Right lobe of liver (tissue), 6 donors: ENCODE results near the gene KRTAP29-1. TPM values are rescaled to one million over a fixed set of nuclear protein-coding genes. Genes with fewer than 3 reads are reported as not detected.

ENCODE experiments used
- ATAC-seq, 4 donors: fragments of 200-7000 bp; cut with Tn5 transposase; one replicate each; pipeline ENCODE4 v1.9.1; 2020; ENCODE audit warnings: mild to moderate bottlenecking in 4 of 4, moderate library complexity in 4 of 4
- DNase-seq, 3 donors: peaks; one replicate each; pipeline ENCODE4 v3.0.0-alpha.2; 2020
- H3K27ac ChIP-seq, 3 donors: fragments of 200-600 bp; one replicate each; pipeline ENCODE4 v1.8.0; 2022
- H3K27me3 ChIP-seq, 2 donors: fragments of 200-600 bp; one replicate each; pipeline ENCODE4 v1.8.0; 2022
- H3K36me3 ChIP-seq, 4 donors: fragments of 200-600 bp; sonication (generic) in 1 of 4; one replicate each; pipeline versions ENCODE4 v1.5.1 to v1.8.0; 2017 to 2022; ENCODE audit warnings: control low read depth in 1 of 4
- H3K4me1 ChIP-seq, 4 donors: fragments of 200-600 bp; sonication (generic) in 1 of 4; one replicate each; pipeline versions ENCODE4 v1.5.1 to v1.8.0; 2017 to 2022; ENCODE audit warnings: control low read depth in 1 of 4
- H3K4me3 ChIP-seq, 3 donors: fragments of 200-600 bp; one replicate each; pipeline ENCODE4 v1.8.0; 2022
- H3K9me3 ChIP-seq, 4 donors: fragments of 200-600 bp; sonication (generic) in 1 of 4; one replicate each; pipeline versions ENCODE4 v1.5.1 to v1.8.0; 2017 to 2022; ENCODE audit warnings: control low read depth in 1 of 4
- POLR2A ChIP-seq: fragments of 450-650 bp; IDR thresholded peaks from one replicate; pipeline ENCODE4 v1.6.1; 2017; ENCODE audit warnings: antibody characterized with exemption, mild to moderate bottlenecking
- WGBS: methylation state at CpG from one replicate; pipeline ENCODE4 v1.1.6; 2018; ENCODE audit warnings: low coverage, low lambda C conversion rate; ENCODE audit not compliant: insufficient coverage; ENCODE audit errors: missing lambda C conversion rate; 5-methylcytosine and 5-hydroxymethylcytosine counted together
- intact Hi-C, 2 donors: fragments of 100-400 bp; cut with DNase I; formaldehyde crosslinking; loops; one replicate each; pipeline versions ENCODE4 v1.11.2 to v1.14.1; 2022
- total RNA-seq, 6 experiments: library from RNA; depleted of rRNA in 2 of 6; stranded (reverse); fragments of >200 nt in 2 of 6; fragmentation: NEBNext Ultra II Directional in 3 of 6; extraction: Animal tissue kit (Norgen Biotek cat#: 25700) in 3 of 6; gene quantifications; one replicate each; pipeline versions ENCODE4 v1.1.0 to v1.2.4, GENCODE V29; 2016 to 2023
- TF ChIP-seq, protein P1 (sequence below), 4 donors: fragments of 200-600 bp in 3 of 4; fragments of 450-650 bp in 1 of 4; IDR thresholded peaks; one replicate each; pipeline versions ENCODE4 v1.5.1 to v1.8.0; 2016 to 2022; ENCODE audit warnings: antibody characterized with exemption in 4 of 4, mild to moderate bottlenecking in 2 of 4
- donor health status: DM: no; HTN: yes; CAD: no.
- donor health status: DM: no; HTN: no; CAD: no.
- donor health status: DM: no; HTN: no; CAD: no.
- donor health status: DM: no; HTN: yes; CAD: no.
- donor health status: DM: no; HTN: yes; CAD: no.

The KRTAP29-1 gene
- total RNA-seq, 6 experiments from 2014 or later: not detected

DNA sequence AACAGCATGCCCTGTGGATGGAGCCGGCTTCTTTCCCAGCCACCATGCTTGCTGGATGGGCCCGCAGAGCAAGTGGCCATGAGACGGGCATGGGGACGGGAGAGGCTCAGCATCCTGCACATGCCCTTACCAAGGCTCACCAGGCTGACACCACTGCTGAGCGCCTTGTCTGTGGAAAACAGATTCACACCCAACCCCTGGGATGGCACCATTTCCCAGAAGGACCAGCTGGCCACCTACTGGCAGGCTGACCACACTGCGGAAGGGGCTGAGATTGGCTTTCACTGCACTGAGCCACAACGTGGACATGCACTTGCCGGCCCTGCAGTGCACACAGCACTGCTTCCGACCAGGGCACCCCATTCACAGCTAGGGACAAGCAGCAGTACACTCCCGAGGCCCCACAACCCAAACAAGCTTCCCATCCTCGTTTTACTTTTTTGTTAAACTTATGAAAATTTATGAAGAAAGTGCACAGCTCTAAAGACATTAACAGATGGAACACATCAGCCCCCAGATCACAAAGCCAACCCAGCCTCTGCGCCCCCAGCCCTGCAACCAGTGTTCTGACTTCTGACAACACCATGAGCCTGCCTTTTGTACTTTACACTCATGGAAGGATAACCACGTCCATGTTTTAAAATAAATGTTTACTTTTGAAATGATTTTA is 26.8 kb upstream of the KRTAP29-1 start:
- Histone ChIP-seq H3K36me3 (no peaks in the 10 kb centered on the region), H3K4me1 (no peaks in the 10 kb centered on the region), H3K27ac (no peak overlapping the region), H3K9me3 (no peaks in the 10 kb centered on the region), H3K27me3 (no peaks in the 10 kb centered on the region), H3K4me3 (no peak overlapping the region)
- ATAC-seq (peak; percentile 45 to 87 (median 68)), DNase-seq (peak in 1 of 3 donors; percentile 46)
- intact Hi-C loops: loop anchor here in 1 of 2 donors (10.0 kb wide), 1 partner anchor 435 kb away; no protein-coding TSS in a partner anchor
- TF ChIP-seq POLR2A: no peak
- TF ChIP-seq, protein P1, sequence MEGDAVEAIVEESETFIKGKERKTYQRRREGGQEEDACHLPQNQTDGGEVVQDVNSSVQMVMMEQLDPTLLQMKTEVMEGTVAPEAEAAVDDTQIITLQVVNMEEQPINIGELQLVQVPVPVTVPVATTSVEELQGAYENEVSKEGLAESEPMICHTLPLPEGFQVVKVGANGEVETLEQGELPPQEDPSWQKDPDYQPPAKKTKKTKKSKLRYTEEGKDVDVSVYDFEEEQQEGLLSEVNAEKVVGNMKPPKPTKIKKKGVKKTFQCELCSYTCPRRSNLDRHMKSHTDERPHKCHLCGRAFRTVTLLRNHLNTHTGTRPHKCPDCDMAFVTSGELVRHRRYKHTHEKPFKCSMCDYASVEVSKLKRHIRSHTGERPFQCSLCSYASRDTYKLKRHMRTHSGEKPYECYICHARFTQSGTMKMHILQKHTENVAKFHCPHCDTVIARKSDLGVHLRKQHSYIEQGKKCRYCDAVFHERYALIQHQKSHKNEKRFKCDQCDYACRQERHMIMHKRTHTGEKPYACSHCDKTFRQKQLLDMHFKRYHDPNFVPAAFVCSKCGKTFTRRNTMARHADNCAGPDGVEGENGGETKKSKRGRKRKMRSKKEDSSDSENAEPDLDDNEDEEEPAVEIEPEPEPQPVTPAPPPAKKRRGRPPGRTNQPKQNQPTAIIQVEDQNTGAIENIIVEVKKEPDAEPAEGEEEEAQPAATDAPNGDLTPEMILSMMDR (IDR thresholded peaks at IDR 0.05): peak; percentile 45 to 63 (median 54)
- WGBS: 32% methylated on average over 3 of the region's 13 CpGs

DNA sequence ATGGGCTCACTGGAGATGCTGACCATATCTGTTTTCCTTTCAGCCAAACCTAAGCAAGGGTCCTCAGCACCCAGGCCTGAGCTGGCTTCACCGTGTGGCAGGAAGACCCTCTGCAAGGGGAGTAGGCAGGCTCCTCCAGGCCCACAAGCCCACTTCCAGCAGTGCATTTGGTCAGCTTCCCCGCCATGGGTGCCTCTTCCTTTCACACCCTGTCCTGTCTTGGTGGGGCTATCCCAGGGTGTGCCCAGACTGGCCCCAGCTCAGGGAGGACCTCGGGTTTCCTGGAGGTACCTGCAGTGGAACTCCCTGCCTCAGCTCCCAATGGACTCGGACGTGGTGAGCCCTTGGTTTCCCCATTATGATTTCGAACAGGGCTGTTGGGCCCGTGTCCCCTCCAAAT is 25.6 kb upstream of the KRTAP29-1 start:
- DNase-seq (no peak), ATAC-seq (no peak)
- WGBS: 45% methylated on average over 4 of the region's 7 CpGs
- no peak overlapping the region for H3K27ac ChIP-seq
- intact Hi-C loops: loop anchor here in 1 of 2 donors (10.0 kb wide), 1 partner anchor 433 kb away; no protein-coding TSS in a partner anchor
- no peaks in the 10 kb centered on the region for H3K36me3 ChIP-seq
- TF ChIP-seq, protein P1 (IDR thresholded peaks at IDR 0.05): no peak
- TF ChIP-seq POLR2A: no peak
- H3K4me3 ChIP-seq: no peak overlapping the region
- no peaks in the 10 kb centered on the region for H3K27me3 ChIP-seq
- no peaks in the 10 kb centered on the region for H3K4me1 ChIP-seq
- no peaks in the 10 kb centered on the region for H3K9me3 ChIP-seq

DNA sequence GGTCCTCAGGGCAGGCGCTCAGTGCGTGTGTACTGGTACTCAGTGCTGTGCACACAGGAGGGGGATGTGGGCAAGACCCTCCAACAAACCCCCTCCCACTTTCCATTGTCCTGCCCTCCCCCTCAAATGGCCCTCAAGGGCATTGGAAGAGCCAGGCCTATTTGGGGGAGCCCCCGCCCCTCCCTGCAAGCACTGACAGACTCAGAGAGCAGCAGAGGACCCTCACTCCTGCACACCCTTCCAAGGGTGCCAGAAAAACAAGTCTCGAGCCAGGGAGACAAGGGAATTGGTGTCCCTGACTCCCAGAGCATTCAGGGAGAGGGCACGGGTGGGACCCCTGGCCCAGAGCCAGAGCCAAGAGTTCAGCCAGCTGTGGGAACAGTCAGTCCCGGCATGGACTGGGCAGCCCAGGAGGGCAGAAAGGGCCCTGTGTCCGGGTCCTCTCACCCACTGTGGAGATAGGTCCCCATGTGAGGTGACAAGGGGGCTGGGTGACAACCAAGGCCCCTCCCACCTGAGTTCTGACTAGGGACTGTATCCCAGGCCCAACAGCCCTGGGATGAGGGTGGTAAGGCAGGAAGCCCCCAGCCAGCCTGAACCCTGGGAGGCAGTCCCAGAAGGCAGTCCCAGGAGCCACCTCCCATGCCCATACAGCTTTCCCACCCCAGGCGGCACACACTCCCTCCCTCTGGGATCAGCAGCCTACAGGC is 24.9 kb upstream of the KRTAP29-1 start:
- Histone ChIP-seq H3K9me3 (no peaks in the 10 kb centered on the region), H3K27ac (no peak overlapping the region), H3K36me3 (no peaks in the 10 kb centered on the region), H3K4me1 (no peaks in the 10 kb centered on the region), H3K4me3 (no peak overlapping the region), H3K27me3 (no peaks in the 10 kb centered on the region)
- ATAC-seq (no peak), DNase-seq (no peak)
- no CpG with 5 or more reads among the region's 8 CpGs for WGBS
- TF ChIP-seq, protein P1 (IDR thresholded peaks at IDR 0.05): no peak
- no peak for TF ChIP-seq POLR2A
- intact Hi-C loops: loop anchor here in 1 of 2 donors (10.0 kb wide), 1 partner anchor 433 kb away; no protein-coding TSS in a partner anchor

DNA sequence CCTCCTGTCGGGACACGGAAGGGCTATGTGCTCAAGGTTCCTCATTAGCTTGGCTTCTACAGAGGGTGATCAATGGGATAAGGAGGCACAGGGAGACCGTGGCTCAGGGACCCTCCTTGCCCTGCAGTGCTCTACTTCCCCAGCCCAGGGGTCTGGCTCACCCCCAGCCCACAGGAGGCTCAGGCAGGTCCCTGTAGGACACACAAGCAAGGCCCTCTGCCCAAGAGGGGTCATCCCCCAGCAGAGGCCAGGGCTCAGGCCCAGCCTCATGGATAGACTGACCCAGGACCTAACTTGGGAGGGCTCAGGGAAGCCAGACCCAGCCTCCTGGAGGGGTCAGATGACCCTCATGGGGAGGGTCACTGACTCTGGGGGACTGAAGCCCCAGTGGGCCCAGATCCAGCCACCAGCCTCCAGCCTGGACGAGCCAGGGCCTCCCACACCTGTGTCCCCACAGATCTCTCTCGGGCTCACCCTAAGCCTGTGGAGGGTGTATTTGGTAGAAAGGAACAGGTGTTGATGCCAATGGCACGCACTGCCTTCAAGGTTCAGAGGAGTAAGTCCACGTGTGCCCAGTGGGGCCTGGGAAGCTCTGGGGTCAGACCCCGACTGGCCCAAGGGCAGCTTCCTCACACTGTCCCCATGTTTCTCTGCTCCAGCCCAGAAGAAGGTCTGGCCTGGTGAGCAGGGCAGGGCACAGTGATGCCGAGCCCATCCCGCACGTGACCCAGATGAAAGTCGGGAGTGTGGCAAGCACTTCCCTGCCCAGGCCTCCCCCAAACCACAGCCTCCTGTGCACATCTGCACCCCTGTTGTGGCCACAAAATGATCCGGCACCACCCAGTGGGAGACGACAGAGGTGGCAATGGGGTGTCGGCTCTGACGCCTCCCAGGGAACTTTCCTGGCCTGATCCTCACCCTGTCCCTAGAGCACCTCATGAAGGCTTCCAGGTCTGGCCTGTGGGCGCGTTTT is 23.8 kb upstream of the KRTAP29-1 start:
- Histone ChIP-seq H3K36me3 (no peaks in the 10 kb centered on the region), H3K4me3 (no peak overlapping the region), H3K27ac (no peak overlapping the region), H3K4me1 (no peaks in the 10 kb centered on the region), H3K27me3 (no peaks in the 10 kb centered on the region), H3K9me3 (no peaks in the 10 kb centered on the region)
- intact Hi-C loops: loop anchor here in 1 of 2 donors (10.0 kb wide), 1 partner anchor 432 kb away; no protein-coding TSS in a partner anchor
- WGBS: no CpG with 5 or more reads among the region's 18 CpGs
- DNase-seq: no peak
- TF ChIP-seq, protein P1 (IDR thresholded peaks at IDR 0.05): no peak
- no peak for TF ChIP-seq POLR2A
- no peak for ATAC-seq
